Endothelial cell of umbilical vein (primary cell): ENCODE results near the gene VDAC2.

Experiments used
- CTCF ChIP-seq, 2 donors: IDR thresholded peaks; 1 replicate in 1 of 2; 2 replicates in 1 of 2; pipeline ENCODE4 v1.5.1; 2011; ENCODE audit warnings: low read length in 2 of 2, mild to moderate bottlenecking in 2 of 2, moderate library complexity in 2 of 2, control low read depth in 1 of 2, inconsistent platforms in 1 of 2, low read depth in 1 of 2; ENCODE audit not compliant: insufficient read depth in 1 of 2; ENCODE audit errors: extremely low read depth in 1 of 2
- EZH2 ChIP-seq: IDR thresholded peaks from 2 replicates; pipeline ENCODE4 v1.6.1; 2012; ENCODE audit warnings: borderline replicate concordance, low read depth, mild to moderate bottlenecking, moderate library complexity, low read length, inconsistent platforms; ENCODE audit not compliant: severe bottlenecking
- FOS ChIP-seq: IDR thresholded peaks from 2 replicates; pipeline ENCODE4 v1.6.1; 2011; ENCODE audit warnings: mild to moderate bottlenecking, low read length, moderate library complexity, borderline replicate concordance; ENCODE audit not compliant: insufficient read depth
- GATA2 ChIP-seq: IDR thresholded peaks from 2 replicates; pipeline ENCODE4 v1.7.0; 2011; ENCODE audit warnings: low read depth, mild to moderate bottlenecking, moderate library complexity, mixed read lengths, low read length; ENCODE audit not compliant: insufficient read length, insufficient read depth
- JUN ChIP-seq: IDR thresholded peaks from 2 replicates; pipeline ENCODE4 v1.6.1; 2011; ENCODE audit warnings: borderline replicate concordance, low read depth; ENCODE audit not compliant: insufficient read length, insufficient read depth
- MAX ChIP-seq: IDR thresholded peaks from 2 replicates; pipeline ENCODE4 v1.6.1; 2011; ENCODE audit not compliant: insufficient read depth, insufficient read length
- MYC ChIP-seq: IDR thresholded peaks from one replicate; pipeline ENCODE4 v1.6.1; 2011; ENCODE audit warnings: mild to moderate bottlenecking, low read depth, low read length
- POLR2A ChIP-seq: IDR thresholded peaks from 2 replicates; pipeline ENCODE4 v1.6.1; 2012; ENCODE audit warnings: low read depth, mild to moderate bottlenecking, control low read depth, low read length
- POLR2AphosphoS5 ChIP-seq: IDR thresholded peaks from 2 replicates; pipeline ENCODE4 v1.6.1; 2012; ENCODE audit warnings: low read depth, mild to moderate bottlenecking, control low read depth, low read length, moderate library complexity; ENCODE audit not compliant: insufficient read depth

- TF ChIP-seq POLR2A (no peak), CTCF (IDR thresholded peaks at IDR 0.05; ENCODE audit: extremely low read depth in 1 of 2, insufficient read depth in 1 of 2, low read depth in 1 of 2, low read length in 2 of 2) (no peak), MYC (no peak), EZH2 (no peak), POLR2AphosphoS5 (no peak), MAX (no peak), JUN (no peak), FOS (no peak), GATA2 (no peak)
Measured at GRCh38 chr10:75238182-75239095, 27.8 kb downstream of the VDAC2 start.
